ENCODE measurements around the gene CRY2.

- TF ChIP-seq CTCF (IDR thresholded peaks at IDR 0.05 in 4 of 5, conservative IDR thresholded peaks at IDR 0.05 in 1 of 5) (no peak), POLR2A (IDR thresholded peaks at IDR 0.05) (no peak)
Observed at GRCh38 chr11:45913514-45913913, 66.2 kb downstream of the CRY2 start.

All from gastrocnemius medialis (tissue), 4 donors.